ENCODE measurements around the gene CYTH4.

DNA sequence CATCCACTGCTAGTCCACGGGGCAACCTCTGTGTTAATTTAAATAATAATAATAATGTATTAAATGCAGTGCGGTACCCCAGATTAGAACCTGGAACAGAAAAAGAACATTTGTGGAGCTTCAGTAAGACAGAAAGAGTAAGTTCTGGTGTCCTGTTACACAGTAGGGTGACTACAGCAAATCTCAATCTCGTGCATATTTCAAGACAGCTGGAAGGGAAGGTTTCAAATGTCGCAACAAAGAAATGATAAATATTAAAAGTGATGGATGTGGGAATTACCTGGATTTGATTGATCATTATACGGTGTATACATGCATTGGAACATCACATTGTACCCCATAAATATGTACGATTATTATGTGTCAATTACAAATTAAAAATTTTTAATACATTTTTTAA, 36.6 kb upstream of the CYTH4 start:
- TF ChIP-seq, protein P1, sequence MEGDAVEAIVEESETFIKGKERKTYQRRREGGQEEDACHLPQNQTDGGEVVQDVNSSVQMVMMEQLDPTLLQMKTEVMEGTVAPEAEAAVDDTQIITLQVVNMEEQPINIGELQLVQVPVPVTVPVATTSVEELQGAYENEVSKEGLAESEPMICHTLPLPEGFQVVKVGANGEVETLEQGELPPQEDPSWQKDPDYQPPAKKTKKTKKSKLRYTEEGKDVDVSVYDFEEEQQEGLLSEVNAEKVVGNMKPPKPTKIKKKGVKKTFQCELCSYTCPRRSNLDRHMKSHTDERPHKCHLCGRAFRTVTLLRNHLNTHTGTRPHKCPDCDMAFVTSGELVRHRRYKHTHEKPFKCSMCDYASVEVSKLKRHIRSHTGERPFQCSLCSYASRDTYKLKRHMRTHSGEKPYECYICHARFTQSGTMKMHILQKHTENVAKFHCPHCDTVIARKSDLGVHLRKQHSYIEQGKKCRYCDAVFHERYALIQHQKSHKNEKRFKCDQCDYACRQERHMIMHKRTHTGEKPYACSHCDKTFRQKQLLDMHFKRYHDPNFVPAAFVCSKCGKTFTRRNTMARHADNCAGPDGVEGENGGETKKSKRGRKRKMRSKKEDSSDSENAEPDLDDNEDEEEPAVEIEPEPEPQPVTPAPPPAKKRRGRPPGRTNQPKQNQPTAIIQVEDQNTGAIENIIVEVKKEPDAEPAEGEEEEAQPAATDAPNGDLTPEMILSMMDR (conservative IDR thresholded peaks at IDR 0.05; ENCODE audit: low read length), result no peak
- no peak for TF ChIP-seq EZH2phosphoT487 (IDR thresholded peaks at IDR 0.05; ENCODE audit: borderline replicate concordance, low read depth, low read length)

Data from OCI-LY7 (cell line).